ENCODE measurements around the gene MBD2.
"Not testable (repeated sequence)": the region's sequence is repeated elsewhere in the genome, so short reads cannot be mapped to it uniquely, and the experiment has no call there.

The MBD2 gene

DNA sequence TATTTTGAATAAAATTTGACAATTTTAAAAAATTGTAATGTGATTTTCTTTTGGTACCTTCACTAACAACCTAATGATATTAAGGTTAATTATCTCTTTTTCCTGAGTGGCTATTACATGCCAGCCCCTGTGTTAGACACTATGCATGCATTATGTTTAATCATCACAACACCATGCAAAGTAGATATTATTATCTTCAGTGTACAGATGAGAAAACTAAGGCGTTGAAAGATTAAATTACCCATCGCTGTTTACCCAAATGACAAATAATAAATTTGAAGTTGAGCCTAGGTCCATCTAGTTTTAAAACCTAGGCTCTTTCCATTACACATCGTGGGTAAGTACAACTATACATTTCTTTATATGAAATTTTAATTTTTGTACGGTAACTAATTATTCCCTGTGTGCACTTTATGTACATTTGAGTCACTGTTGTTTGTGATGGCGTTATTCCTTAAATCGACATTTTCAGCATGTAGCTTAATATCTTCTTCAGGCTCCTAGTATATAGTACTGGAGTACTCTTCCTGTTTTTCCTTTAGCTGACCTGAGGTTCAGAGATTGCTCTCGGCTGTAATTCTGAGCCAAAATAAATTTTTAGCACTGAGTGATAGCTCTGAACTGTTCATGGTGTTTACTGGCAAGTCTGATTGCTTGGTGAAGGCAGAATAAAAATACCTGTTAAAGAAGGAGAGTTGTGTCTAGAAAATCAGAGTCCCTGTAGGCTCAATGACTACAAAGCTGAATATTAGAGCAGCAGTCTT lies 13.9 kb upstream of the MBD2 start:
- in situ Hi-C loops (cut with MboI; ENCODE audit: low sequenced_read_pairs), result no loop called here

DNA sequence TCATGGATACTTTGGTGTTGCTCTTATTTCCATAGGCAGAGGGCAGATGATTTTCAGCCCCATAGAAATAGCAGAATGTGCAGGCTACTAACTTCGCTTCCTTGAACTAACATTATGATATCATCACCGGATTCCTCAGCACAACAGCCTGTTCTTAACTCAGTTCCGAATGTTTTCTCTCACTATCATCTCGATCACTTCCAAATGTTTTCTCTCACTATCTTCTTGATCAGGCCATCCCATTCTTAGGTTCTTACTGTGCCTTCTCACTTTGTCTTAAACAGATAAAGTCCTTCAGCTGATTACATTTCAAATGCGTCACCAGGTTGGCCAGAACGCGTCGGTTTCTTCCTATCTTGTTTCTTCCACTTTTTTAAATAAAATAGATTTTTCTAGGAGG lies 11.4 kb upstream of the MBD2 start:
- in situ Hi-C loops (cut with MboI; ENCODE audit: low sequenced_read_pairs), result no loop called here

DNA sequence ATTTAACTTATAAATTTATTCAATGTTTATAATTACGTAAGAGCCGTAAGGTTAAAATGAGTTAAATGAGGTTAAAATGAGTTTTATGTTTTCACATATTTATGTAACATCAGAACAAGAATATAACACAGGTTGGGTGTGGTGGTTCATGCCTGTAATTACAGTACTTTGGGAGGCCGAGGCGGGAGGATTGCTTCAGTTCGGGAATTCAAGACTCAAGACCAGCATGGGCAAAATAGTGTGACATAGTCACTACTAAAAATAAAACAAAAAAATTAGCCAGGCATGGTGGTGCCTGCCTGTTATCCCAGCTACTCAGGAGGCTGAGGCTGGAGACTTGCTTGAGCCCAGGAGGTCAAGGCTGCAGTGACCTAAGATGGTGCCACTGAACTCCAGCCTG lies 9.3 kb upstream of the MBD2 start:
- in situ Hi-C loops (cut with MboI; ENCODE audit: low sequenced_read_pairs), result no loop called here

DNA sequence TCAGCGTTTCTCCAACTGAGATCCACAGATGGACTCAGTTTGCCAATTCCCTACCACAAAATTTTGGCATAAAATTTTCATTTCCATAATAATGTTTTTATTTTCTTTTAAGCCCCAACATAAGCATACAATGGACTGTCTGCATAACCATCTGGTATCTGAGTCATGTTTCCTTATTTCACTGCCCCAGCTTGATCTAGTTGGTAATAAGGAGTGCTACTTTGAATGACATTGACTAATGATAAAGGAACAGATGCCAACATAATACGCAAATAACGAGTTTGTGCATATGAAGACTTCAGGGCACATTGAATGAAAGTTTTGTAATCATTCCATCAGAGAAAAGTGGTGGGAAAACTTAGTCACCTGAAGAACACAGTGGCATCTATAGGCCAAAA lies 8.8 kb upstream of the MBD2 start:
- in situ Hi-C loops (cut with MboI; ENCODE audit: low sequenced_read_pairs), result no loop called here

DNA sequence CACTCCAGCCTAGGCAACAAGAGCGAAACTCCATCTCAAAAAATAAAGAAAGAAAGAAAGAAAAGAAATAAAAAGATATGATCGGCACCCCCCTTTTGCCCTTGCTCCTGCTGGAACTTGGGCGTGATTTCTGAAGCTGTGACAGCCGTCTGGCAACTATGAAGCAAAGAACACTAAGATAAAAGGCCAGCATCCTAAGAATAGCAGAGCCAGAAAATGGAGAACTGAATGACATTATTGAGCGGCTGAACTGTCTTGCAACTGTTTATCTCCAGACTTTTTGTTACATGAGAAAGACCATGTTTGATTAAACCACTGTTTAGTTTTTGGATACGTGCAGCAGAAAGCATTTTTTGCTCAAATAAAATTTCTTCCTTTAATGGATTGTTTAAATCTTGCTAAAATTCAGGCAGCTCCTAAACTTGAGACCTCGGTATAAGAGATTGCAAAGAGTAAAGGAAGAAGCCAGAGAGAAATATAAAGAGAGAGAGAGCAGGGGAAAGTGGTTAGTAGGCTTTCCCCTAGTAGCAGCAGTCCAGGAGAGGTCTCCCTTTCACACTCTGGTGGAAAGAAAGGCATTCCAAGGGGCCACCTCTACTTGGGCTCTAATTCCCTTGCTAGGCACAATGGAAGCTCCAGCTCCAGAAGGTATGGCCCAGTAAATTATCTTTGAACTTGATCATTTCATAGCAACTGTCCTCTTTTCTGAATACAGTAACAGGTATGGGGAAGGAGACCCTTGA lies 8.2 kb upstream of the MBD2 start:
- in situ Hi-C loops (cut with MboI; ENCODE audit: low sequenced_read_pairs), result no loop called here

DNA sequence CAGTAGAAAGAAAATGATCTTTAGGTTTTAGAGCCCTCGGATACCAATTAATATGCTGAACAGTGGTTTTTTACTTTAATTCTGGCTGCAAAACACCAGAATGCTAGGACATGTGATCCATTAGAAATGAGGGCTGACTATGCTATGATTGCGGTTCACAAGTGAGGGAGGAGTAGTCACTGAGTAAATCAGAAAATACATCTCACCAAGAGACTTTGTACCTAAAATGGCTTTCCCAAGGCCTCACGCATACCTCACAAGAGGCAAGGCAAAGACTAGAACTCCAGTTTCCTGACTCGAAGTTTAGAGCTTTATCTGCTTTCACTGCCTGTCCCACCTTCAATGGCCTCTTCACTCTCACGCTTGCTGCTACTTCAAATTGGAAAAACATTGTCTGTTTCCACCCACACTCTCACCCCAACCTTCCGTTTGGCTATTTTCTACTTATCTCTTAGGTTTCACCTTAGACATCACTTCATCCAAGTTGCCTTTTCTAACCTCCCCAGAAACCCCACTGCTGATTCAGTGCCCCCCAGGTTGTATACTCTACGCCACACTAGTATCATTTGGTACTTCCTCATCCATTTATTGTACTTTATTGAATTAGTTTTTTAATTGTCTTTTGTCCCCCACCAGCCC lies 5.1 kb upstream of the MBD2 start:
- in situ Hi-C loops (cut with MboI; ENCODE audit: low sequenced_read_pairs), result no loop called here

DNA sequence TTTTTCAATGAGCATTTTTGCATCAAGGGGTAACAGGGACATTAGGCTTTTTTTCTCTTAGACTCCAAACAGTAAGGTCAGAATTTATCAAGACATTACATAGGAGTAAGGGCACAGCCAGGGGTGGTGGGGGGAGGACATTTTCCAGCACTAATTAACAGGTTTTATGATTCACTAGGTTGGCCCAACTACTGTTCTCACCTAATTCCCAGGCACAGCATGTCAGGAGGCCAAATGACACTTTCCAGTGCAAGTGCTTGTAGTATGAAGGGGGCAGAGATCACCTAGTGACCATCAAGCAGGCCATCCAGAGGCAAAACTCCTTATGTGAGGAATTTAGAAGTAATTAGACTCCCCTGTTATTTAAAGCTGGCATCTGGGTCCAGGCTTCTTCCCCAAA lies 3.9 kb upstream of the MBD2 start:
- in situ Hi-C loops (cut with MboI; ENCODE audit: low sequenced_read_pairs), result no loop called here

DNA sequence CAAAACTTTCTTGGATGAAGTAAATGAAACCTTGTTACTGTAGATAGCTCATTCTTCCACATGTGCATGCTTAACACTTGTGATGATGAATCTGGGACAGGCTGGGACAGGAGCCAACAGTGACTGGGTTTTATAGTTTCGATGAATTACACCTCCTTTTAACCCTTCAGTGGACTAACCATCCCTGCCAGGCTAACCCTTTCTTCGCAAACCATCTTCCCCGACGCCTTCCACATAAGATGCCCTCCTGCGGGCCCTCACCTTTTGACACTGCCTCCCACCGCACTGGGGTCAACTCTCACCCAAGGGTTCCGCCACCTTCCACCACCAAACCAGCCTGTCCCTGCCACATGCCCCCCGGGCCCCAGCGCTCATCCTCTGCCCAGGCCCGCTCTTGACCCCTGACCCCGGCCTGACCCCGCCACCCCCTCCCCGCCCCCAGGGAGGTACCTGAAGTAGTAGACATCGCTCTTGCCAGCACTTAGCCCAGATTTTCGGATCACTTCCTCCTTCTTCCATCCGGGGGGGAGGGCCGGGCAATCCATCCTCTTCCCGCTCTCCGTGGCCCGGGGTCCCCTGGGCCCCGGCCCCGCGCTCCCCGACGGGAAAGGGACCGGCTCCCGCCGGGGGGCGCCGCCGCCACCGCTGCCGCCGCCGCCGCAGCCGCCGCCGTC lies 764 bp downstream of the MBD2 start:
- in situ Hi-C loops (cut with MboI; ENCODE audit: low sequenced_read_pairs), result no loop called here

DNA sequence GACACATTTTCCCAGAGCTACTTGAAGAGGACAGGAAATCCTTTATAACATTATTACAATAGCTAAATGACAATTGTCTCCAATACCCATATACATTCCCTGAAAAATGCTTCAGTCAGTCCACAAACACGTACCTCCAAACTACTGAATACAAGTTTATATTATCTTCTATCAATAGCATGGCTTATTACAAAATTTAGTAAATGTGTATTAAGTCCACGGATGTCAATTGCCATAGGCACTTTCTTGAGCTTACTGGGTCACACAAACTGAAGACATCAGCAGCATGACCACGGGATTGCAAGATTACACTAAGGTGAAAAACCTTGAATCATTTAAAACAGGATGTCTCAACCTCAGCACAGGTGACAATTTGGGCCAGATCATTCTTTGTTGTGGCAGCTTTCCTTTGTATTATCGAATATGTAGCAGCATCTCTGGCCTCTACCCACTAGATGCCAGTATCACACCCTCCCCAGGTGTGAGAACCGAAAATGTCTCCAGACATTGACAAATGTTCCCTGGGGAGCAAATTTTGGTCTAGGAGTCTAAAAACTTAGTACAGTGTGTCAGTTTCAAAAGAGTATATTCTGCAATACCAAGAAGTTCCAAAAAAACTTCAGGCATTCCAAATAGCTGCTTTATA lies 1.4 kb downstream of the MBD2 start:
- in situ Hi-C loops (cut with MboI; ENCODE audit: low sequenced_read_pairs), result no loop called here

DNA sequence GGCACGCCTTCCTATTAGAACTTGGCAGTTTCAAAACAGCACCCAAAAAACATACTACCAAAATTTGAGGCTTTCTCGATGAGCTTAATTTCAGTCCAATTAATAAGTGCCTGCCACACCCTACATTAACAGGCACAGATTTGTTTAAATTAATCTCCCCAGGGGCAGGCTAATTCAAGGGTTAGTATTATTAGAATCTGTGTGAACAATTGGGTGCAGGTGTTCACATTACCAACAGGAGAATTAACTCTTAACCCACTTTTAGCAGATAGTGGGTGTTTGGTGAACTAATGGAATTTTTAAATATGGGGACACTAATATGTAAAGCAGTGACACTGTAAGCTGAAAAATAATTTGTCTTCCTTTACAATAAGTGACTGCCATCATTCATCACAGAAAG lies 4.1 kb downstream of the MBD2 start:
- in situ Hi-C loops (cut with MboI; ENCODE audit: low sequenced_read_pairs), result no loop called here

DNA sequence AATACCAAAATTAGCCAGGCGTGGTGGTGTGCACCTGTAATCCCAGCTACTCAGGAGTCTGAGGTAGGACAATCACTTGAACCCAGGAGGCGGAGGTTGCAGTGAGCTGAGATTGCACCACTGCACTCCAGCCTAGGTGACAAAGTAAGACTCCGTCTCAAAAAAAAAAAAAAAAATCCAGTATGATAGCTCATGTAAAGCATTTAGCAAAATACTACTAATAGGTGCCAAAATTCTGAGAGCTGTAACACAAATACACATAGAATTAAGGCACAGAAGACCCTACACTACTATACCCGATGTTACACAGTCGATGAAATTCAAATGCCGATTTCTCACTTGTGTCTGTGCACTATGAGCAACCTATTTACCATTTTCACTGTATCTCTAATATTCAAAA lies 5.7 kb downstream of the MBD2 start:
- in situ Hi-C loops (cut with MboI; ENCODE audit: low sequenced_read_pairs), result not testable (repeated sequence)

DNA sequence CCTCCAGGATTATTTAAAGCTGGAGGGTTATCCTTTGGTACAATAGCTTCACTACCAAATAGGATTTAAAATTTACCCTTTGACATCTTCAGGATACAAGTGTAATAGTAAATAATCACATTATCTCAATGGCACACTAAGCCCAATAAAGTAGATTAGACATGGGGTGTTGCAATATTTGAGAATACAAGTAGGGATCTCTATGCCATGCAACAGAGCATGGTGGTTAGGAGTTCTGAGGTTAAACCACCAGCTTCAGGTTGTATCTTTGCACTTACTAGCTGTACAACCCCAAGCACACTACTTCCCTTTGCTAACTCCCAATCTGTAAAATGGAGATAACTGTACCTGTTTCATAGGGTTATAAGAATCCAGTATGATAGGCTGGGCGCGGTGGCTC lies 6.2 kb downstream of the MBD2 start:
- in situ Hi-C loops (cut with MboI; ENCODE audit: low sequenced_read_pairs), result no loop called here

DNA sequence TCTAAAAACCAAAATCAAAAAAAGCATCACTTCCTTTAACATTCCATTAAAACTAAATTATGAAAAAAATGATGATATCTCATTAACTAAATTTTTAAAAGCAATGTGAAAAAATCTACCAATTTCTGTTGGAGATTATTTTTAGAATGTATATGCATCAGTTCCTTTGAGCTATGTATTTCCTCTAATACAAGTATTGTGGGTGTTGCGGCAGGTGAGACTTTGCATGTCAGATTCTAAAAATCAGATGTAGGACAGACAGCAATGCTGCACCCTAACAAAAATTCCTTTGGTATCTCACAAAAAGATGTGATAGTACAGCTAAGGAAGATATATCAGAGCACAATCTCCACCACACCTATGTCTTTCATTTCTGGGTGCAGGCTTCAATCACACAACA lies 6.8 kb downstream of the MBD2 start:
- in situ Hi-C loops (cut with MboI; ENCODE audit: low sequenced_read_pairs), result no loop called here

DNA sequence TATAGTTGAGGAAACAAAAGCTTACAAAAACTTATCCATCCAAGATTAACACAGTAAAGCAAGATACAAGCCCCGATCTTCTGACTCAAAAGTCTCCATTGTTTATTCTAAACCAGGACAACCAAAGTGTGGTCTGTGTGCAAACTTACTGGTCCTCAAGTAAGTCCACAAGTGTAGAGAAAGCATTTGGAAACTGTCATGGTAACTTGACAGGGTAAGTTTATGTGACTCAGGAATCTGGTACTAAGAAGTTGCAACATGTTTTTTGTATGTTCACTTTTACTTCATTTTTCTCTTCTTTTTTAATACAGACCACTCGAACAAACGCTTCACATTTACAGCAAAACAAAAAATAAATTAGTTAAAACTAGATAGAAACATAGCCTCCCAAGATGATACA lies 9.4 kb downstream of the MBD2 start:
- in situ Hi-C loops (cut with MboI; ENCODE audit: low sequenced_read_pairs), result no loop called here

DNA sequence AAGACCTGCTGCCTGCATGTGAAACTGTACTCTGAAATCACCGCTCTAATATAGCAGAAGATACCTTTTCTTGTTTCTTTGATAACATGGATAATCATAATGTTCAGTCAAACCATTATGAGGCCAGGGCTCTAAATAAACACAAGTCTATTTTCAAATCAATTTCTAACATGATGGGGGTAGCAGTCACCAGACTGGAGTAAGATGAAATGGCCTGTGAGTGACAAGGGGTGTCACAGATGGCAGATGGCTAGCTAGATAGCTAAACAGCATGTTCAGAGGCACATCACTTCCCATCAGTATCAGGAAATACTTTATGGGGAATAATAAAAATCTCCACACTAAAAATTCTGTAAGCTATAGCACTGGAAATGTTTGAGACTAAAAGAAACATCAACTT lies 14.0 kb downstream of the MBD2 start:
- in situ Hi-C loops (cut with MboI; ENCODE audit: low sequenced_read_pairs), result no loop called here

DNA sequence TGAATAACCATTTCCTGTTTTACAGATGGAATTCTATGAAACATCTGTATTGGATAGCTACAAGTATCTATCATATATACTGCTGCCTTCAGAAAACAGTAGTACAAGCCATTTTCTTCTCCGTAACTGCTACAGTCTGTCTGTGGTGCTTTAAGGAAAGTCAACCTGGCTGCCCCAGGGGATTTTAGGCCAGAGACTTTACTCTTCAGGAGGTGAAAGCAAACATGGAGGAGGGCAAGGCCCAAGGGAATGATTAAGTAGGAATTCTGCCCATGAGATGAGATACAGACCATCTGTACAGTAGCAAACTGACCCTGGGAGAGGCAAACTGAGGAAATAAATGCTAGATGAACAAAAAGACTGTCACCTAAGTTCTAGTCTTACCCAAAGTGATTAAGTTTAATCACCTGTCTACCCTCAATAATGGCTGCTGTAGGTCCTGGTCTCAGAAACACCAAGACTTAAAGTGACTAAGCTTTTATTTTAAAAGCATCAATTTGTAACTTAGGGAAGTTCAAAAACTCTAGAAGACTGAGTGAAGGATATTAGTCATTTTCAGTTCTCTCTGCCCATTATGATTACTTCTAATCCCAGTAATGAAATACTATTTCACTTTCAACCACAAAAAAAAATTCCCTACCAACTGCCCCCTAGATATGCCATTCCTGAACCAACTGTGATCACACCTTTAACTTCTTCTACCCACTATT lies 14.8 kb downstream of the MBD2 start:
- in situ Hi-C loops (cut with MboI; ENCODE audit: low sequenced_read_pairs), result no loop called here

DNA sequence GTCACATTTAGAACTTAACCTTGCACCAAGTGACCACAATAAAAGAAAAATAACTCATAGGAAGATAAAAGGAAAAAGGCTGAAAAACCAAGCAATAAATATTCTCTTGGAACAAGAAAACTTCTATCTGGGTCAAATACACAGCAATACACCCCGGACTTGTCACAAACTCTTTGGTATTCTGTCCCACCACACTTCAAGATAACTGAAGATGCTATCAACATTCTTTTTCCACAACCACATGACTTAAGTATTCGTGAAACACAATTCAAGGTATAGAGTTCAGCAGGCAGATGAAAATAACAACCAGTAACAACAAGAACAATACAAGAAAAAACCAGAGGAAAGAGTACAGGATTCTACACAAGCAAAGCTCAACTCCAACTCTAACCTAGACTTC lies 18.0 kb downstream of the MBD2 start:
- in situ Hi-C loops (cut with MboI; ENCODE audit: low sequenced_read_pairs), result no loop called here

DNA sequence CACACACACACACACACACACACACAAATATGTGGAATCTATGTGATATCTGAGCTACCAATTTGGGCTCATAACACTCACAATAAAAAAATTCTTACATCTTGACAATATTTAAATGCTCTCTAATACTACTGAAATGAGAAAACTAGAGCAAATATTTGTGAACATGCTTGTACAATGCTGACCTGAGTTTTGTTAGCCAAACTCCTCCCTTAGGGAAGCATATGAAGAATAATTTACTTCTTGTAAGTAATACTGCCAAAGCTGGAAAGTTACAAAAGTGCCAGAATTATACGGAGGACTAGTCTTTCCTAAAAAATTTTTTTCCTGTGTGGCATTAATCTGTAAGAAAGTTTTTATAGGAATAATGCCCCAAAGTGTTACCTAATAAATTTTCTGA lies 18.5 kb downstream of the MBD2 start:
- in situ Hi-C loops (cut with MboI; ENCODE audit: low sequenced_read_pairs), result no loop called here

DNA sequence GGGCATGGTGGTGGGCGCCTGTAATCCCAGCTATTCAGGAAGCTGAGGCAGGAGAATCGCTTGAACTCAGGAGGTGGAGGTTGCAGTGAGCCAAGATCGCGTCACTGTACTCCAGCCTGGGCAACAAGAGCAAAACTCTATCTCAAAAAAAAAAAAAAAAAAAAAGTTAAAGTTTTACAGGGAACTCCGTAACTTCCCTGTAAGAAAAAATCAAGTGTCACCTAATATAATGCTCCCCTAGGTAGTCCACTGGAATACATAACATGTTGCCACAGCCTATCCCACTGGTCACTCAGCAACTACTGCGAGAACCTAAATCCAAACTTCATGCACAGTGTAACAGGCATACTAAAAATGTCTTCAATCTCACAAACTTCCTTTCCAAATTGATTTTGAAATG lies 19.0 kb downstream of the MBD2 start:
- in situ Hi-C loops (cut with MboI; ENCODE audit: low sequenced_read_pairs), result not testable (repeated sequence)

DNA sequence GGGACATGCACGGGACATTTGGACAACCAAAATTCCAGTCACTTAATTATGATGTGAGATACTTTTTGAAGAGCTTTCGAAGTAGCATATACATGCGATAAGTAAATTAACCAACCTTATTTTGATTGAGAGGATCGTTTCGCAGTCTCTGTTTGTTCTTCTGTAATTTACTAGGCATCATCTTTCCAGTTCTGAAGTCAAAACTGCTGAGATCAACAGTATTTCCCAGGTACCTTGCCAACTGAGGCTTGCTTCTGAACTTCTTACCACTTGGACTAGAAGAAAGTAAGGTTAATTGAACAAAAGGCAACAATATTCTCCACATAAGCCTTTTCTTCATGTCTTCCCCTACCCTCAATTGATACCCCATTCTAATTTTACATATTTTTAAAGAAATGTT lies 19.6 kb downstream of the MBD2 start:
- in situ Hi-C loops (cut with MboI; ENCODE audit: low sequenced_read_pairs), result no loop called here

DNA sequence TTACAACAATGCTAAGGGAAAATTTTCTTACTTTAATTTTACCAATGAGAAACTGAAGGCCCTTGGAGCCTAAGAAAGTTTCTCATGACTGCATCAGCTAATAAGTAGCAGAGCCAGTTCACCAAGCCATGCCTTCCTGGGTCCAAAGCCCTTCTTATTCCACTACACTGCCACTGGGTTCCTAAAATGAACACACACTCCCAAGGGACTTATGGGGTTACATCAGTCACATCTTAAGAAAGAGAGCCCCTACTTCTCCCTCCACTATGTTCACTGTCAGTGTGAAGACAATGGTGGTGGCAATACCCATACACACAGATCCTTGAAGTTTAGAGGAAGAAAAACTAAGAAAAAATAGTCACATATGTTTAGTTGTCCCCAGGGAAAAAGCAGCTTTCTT lies 20.6 kb downstream of the MBD2 start:
- in situ Hi-C loops (cut with MboI; ENCODE audit: low sequenced_read_pairs), result no loop called here
